Putamen (tissue), 1 donor: Measurements from ENCODE around the gene PAWR.
A peak's percentile ranks its signal among the peaks of the same experiment; 100 is the strongest.

Source experiments
- DNase-seq: peaks from one replicate; pipeline ENCODE4 v3.0.0-alpha.2; 2016; ENCODE audit warnings: low spot score

The PAWR gene, protein sequence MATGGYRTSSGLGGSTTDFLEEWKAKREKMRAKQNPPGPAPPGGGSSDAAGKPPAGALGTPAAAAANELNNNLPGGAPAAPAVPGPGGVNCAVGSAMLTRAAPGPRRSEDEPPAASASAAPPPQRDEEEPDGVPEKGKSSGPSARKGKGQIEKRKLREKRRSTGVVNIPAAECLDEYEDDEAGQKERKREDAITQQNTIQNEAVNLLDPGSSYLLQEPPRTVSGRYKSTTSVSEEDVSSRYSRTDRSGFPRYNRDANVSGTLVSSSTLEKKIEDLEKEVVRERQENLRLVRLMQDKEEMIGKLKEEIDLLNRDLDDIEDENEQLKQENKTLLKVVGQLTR

DNA sequence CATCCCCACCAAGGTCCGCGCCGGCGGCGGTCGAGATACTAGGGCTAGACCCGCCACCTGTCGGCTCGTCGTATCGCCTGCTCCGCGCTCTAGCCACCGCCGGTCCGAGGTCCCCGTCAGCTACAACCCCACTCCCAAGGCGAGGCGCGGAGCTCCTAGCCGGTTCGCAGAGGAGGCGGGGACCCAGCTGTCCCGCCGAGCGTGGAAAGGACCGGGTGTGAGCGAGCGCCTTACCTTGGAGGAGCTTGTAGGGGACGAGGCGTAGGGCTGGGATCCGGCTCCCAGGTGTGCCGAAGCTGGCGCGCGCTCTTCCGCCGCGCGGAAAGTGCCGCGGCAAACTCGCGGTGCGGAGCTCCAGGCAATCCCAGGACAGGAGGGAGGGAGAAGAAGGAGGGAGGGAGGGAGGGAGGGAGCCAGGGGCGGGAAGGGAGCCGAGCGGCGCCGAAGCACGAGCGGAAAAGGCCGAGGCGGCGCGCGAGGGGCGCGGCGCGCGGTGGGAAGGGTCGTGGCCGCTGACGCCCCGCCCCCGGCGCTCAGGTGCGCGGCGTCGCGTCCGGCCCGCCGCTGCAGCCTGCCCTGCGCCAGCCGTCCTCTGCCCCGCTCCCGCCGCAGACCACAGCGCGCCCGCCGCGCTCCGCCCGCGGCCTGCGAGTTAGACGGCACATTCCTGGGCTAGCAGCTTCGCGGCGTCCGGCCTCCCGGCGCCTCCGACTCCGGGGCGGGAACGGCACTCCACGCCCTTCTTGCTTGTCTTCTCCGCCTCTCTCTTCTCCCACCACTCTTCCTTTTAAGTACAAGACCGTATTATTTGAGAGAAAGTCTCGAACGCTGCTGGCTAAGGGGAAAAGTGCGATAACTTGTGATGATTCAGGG is at the start of gene PAWR:
Gene PAWR (minus strand): TSS at position 327 of the 873 bp plus-strand sequence. CDS start 720 bp downstream, outside the sequence.
- peak; percentile 6 for DNase-seq

DNA sequence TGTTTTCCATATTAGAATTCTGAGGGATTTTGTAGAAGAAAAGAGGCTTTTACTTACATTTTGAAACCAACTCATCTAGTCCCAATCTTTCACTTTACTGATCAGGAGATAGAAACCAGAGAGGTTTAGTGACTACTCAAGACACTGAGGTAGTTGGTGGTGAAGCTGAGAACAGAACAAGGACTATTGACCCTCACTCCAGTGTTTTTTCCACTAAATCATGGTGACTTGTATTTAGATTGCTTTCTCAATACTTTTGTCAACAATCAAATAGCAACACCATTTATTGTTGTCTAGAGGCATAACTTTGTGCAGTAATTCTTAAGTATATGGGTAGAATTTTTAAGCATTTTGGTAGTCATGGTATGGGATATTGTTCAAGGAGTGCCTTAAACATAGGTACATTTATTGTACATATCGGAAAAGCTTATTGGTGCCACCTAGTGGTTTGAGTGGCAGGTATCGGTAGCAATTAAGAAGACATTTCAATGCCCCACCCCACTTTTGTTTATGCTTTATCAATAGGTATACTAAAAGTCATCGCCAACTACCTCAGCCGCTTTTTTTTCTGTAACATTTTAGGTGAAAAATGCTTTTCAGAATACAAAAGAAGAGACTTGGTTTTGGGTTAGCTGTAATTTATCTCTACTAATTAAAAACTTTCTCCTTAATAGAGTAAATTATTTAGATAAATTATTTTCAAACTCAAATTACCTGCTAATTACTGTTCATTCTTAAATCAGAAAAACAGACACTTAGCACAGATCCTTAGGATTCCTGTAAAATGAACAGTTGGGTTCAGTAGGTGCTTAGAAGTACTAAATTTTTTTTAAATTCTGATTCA is 47.3 kb upstream of the PAWR start:
- DNase-seq: peak; percentile 5

DNA sequence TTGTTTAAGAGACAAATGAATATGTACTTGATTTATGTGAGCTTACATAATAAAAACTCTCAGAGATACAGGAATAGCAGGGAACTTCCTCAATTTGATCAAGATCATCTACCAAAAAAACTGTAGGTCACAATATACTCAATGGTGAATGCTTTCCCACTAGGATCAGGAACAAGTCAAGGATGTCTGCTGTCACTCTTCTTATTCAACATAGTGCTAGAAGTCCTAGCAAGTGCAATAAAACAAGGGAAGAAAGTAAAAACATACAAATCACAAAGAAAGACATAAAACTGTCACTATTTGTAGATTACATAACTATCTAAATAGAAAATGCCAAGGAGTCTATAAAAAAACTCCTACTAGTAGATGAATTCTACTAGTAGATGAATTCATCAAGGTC is 41.9 kb upstream of the PAWR start:
- no peak for DNase-seq

DNA sequence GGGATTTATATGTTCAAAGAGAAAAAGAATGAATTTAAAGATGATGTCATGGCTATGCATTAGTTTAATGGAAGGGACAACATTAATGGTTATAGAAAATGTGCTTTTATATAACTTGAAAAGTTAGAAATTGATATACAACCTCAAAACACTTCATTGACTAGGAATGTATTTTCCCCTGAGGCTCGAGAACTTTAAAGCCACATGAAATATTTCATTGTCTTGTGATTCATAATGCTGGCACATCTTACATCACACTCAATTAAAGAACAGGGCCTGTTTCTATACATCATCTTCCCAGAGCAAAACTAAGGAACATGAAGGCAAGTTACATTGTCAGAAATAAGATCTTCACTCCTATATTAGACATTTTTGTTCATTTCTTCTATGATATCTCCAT is 35.2 kb upstream of the PAWR start:
- no peak for DNase-seq

DNA sequence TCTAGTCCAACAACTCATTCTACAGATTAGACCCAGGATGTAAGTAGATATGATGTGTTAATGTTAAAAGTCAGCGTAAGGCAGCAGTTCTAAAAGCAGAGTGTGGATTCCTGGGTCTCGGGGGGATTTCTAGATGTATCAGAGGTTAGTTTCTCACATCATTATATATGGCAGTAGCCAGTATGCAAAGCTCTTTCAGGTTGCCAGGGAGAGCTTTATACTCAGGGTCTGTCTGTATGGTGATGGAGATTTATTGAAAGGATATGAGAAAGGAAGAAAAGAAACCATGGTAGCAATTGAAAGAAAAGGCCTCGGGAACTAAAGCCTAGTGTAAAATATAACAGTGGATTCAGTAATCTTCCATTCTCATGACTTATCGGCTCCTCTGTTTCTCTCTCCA is 26.2 kb upstream of the PAWR start:
- no peak for DNase-seq

DNA sequence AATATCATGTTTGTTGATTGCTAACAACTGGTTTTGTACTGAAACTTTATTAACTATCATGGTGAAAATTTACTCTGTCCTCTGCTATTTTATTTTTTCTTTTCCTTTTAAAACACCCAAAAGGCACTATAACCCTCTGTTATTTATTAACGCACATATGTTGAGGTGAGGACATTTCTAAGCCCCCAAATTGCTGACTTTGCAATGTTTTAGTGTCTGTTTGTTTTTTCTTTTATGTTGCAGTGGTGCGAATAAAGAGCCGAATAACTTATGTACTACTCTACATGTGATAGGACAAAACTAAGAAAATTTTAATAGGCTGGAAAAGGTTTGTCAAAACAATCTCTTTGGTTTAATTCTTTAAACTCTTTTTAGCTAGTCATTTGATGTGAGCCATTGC is 24.5 kb upstream of the PAWR start:
- DNase-seq: no peak

DNA sequence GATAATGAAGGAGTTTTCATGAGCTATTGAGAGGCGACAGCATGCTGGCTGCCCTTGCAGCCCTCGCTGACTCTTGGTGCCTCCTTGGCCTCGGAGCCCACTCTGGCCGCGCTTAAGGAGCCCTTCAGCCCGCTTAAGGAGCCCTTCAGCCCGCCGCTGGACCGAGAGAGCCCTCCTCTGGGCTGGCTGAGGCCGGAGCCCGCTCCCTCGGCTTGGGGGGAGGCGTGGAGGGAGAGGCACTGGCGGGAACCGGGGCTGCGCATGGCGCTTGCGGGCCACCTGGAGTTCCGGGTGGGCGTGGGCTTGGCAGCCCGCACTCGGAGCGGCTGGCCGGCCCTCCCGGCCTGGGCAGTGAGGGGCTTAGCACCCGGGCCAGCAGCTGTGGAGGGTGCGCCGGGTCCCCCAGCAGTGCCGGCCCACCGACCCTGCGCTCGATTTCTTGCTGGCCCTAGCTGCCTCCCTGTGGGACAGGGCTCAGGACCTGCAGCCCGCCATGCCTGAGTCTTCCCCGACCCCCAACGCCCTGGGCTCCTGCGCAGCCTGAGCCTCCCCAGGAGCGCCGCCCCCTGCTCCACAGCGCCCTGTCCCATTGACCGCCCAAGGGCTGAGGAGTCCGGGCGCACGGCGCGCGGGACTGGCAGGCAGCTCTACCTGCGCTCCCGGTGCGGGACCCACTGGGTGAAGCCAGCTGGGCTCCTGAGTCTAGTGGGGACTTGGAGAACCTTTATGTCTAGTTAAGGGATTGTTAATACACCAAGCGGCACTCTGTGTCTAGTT is 20.1 kb upstream of the PAWR start:
- DNase-seq: no peak

DNA sequence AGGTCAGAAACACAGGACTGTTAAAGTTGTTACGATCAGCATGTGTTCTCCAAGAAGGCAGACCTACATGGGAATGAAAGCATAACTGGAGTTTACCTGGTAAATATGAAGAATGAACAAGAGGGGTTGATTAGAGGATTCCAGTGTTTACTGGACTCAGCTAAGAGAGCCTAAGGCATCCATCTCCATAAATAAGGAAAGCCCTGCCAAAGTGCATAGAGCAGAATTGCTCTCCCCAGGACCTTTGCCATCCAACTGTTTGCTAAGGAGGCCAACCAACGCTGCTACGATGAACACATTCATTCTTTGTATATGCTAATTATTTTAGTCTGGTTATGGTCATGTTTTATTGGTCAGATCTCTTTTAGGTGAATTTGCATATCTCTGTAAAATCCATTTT is 17.1 kb upstream of the PAWR start:
- no peak for DNase-seq

DNA sequence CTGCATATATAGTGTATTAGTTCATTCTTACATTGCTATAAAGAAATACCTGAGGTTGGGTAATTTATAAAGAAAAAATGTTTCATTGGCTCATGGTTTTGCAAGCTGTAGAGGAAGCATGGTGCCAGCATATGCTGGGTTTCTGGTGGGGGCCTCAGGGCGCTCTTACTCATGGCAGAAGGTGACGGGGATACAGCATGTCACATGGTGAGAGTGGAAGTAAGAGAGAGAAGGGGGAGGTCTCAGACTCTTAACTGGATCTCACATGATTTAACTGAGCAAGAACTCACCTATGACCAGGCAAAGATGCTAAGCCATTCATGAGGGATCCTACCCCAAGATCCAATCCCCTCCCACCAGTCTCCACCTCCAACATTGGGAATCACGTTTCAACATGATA is 15.9 kb upstream of the PAWR start:
- no peak for DNase-seq

DNA sequence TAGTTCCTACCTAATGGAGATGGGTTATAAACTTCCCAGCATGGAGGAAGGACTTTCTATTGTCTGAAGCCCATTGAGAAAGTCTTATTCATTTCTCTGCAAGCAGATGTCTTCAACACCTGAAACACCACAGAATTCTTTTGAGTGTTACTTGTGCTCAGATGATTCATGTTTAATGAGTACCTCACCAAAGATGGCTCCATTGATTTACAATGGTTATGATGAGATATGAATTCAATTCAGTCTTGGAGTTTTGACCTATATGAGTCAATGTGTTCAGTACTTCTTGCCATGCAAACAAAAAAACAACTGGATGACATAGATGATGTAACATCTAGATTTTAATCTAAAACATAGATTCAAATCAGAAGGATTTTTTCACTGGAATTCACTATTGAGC is 15.4 kb upstream of the PAWR start:
- no peak for DNase-seq

DNA sequence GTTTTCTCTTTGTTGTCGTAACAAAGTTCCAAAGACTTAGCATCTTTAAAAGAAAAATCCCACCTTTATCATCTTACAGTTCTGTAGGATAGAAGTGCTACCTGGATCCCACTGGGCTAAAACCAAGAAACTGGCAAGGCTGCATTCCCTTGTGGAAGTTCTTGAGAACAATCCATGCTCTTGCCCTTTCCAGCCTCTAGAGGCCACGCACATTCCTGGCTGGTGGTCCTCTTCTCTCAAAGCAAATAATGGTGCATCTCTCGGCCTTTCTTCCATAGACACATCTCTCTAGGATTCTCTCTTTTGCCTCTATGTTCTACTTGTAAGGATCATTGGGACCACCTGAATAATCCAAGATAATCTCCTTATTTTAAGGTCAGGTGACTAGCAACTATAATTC is 8.2 kb upstream of the PAWR start:
- DNase-seq: no peak

DNA sequence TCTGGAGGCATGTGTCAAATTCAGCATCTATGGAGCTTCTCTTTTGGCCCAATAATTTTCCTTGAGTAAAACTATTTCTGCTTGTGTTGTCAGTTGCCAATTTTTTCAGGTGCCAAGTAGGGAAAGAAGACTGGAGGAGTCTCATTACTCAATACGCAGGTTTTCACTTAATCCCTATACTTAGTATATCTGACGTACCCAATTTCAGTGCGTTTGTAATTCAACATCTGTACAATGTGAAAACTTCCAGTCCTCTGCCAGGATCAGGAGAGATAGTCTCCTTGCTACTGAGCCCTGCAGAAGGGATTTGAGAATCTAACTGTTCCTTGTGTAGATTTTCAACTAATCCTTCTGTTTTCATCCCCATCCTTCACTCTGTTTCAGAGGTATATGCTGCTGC is 5.7 kb upstream of the PAWR start:
- no peak for DNase-seq

DNA sequence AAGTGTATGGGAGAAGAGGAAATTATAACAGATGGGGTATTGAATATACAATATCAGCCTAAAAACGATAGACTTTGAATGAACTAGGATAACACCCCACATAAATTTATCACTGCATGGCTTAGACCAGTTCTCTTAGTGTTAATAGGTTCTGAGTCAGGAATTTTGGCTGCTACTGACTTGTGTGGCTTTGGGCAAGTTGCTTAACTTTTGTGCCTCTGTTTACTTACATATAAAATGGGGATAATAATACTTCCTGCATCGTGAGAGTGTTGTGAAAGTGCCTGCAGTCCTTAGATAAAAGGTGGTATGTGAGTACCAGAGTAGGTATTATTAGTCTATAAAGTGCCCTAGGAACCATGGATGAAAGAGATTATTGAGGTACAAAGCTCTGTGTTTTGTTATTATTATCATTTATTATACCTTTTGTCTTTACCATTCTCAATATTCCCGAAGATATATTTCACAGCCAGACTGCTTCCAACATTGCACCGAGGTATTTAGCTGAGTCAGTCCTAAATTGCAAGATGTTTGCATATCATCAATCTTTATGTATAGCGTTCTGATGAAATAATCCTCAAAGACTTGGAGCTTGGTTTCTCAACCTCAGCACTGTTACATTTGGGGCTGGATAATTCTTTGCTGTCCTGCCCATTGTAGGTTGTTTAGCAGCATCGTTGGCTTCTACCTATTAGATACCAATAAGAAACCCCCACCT is 2.3 kb upstream of the PAWR start:
- DNase-seq: no peak

DNA sequence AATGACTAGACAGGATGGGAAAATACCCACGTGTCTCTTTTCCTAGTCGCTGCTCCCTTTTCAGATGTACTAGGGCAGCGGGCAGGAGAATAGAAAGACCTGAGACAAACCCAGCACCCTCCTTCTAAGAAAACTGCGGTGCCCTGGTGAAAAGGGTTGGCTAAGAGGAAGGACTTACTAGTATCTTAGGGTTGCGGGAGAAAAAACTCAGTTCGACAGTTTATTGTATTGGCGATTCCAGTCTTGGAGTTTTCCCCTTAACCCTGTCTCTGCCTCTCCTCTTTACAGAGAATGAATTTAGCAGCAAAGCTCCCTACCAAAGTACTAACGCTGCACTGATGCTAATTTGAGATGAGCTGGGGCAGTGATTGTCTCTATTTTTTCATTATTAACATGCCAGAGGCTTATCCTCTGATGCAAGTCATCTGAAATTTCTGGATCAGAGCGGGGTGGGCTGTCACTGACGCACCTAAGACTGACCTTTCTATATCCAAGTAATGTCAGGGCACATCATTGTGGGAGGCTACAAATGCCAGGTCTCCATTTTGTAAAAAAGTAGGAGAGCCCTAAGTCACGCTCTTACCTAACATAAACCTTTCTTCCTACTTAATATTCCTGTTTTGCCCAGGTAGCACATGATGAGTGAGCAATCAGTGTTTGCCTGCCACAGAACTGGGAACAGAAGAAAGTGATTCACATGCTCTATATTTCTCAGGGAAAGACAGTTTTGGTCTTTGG is 916 bp upstream of the PAWR start:
- no peak for DNase-seq

DNA sequence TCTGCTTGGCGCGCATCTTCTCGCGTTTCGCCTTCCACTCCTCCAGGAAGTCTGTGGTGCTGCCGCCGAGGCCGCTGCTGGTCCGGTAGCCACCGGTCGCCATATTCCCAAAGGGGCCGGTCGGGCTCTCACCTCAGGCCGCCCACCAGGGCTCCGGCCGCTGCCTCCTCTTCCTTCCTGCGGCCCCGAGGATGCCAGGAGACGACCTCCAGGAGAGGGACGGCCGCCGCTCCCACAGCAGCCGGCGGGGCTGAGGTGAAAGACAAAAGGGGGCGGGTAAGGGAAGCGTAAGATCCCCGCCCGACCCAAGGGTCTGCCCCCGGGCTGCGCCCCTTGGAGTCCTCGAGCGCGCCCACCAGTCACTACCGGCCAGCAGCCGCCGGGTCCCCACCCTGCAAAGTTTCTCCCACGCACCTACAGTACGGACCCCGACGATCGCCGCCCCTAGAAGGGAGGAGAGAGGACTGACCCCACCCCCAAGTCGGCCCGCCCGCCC is 574 bp downstream of the PAWR start:
- no peak for DNase-seq

DNA sequence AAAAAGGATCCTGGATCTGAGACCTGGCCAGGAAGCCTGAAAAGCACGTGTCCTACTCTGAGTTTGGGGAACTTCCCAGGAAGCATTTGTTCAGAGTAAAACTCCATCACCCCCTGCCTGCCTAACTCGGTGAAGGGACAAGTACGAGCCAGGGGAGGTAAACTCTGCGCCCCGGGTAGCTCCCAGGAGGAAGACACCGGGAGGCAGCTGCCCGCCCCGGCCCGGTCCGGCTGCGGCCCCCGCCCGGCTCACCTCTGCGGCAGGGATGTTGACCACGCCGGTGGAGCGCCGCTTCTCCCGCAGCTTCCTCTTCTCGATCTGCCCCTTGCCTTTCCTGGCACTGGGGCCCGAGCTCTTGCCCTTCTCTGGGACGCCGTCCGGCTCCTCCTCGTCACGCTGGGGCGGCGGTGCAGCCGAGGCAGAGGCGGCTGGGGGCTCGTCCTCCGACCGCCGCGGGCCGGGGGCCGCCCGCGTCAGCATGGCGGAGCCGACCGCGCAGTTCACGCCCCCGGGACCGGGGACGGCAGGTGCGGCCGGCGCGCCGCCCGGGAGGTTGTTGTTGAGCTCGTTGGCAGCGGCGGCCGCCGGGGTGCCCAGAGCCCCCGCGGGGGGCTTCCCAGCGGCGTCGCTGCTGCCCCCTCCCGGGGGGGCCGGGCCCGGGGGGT is 1.2 kb downstream of the PAWR start:
- peak; percentile 13 for DNase-seq

DNA sequence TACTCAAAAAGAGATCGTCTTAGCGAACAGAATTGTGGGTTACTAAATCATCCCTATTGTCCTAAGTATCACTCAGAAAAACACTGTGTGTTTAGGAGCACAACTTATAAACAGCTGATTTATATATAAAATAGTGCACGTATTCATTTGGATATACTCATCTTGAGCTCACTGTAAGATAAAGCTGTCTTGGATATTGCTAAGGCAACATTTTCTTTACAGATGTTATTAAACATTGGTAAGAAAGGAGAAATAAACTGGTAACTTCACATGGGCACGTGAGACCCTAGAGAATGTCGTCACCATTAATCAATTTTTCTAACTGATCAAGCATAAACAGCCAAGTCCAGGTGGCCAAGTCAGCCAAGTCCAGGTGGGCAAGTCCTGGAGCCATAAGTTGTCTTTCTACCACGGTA is 1.7 kb downstream of the PAWR start:
- no peak for DNase-seq

DNA sequence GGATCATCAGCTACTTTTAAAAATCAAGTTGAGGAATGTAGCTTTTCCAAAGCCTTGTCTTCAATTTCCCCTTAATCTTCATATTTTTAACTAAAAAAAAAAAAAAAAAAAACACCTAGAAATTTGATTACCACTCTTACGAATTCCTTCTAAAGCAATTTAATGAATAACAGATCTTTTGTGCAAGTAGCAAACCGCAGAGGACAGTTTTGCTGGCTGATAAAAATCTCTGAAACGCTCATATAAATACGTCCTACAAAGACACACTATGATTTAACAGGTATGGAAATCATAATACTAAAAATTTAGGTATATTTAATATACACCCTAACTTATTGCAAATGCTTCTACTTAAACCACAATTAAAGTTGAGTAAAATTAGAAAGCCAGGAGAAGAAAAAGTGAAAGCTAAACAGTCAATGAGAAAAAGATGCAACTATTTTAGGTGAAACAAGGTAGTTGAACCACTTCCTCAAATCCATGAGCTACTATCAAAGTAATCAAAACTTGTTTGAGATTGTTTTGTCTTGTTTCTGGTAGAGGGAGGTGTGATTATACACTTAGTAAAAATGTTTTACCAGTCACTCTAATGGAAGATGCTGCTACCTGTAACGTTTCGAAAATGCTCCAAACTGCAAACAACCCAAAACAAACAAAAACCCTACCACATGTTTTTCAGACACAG is 2.2 kb downstream of the PAWR start:
- no peak for DNase-seq

DNA sequence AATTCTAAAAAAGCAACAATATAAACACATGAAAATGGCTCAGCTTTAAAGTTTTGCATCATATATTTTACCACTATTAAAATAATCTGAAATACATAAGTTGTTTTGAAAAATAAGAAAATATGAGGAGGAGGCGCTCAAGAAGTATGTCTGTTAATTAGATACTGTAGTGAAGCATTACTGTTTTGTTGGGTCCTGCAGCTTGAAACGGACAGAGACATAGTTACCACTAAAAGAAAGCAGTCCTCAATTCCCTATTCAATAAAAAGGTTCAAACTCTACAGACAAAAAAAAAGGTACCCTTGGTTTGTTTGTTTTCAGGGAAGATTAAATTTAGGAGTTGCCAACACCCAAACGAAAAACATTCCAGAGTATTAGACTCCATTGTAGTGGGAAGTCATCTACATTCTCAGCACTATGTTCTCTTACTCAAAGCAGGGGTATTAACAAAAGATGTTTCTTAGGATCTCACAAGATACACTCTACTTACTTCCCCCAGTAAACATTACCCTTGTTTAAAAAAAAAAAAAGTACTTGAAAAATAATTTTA is 3.0 kb downstream of the PAWR start:
- DNase-seq: no peak
